WERI-Rb-1 (cell line): ENCODE measurements around the gene GNAO1.

Experiments used
- DNase-seq: peaks from one replicate; pipeline ENCODE4 v3.0.0-alpha.2; 2020
- H3K27ac ChIP-seq: fragments of 250-450 bp; sonication (Bioruptor Pico); 2 replicates; pipeline ENCODE4 v1.5.1; 2020; ENCODE audit warnings: mild to moderate bottlenecking, moderate library complexity
- H3K27me3 ChIP-seq: fragments of 250-450 bp; sonication (Bioruptor Pico); 2 replicates; pipeline ENCODE4 v1.5.1; 2021; ENCODE audit warnings: mild to moderate bottlenecking, low read depth, moderate library complexity; ENCODE audit not compliant: insufficient read depth, severe bottlenecking
- H3K36me3 ChIP-seq: fragments of 250-450 bp; sonication (Bioruptor Pico); 2 replicates; pipeline ENCODE4 v1.5.1; 2020; ENCODE audit warnings: mild to moderate bottlenecking, moderate library complexity
- H3K4me3 ChIP-seq: 2 replicates; pipeline ENCODE4 v1.5.1; 2011; ENCODE audit warnings: low read depth, mild to moderate bottlenecking, control low read depth, low read length
- H3K9me3 ChIP-seq: fragments of 250-450 bp; sonication (Bioruptor Pico); 2 replicates; pipeline ENCODE4 v1.5.1; 2021; ENCODE audit warnings: mild to moderate bottlenecking, moderate library complexity; ENCODE audit not compliant: severe bottlenecking
- TF ChIP-seq, protein P1 (sequence below): IDR thresholded peaks from 2 replicates; pipeline ENCODE4 v1.5.1; 2011; ENCODE audit warnings: low read depth, mild to moderate bottlenecking, control low read depth, inconsistent platforms, low read length

Gene GNAO1

DNA sequence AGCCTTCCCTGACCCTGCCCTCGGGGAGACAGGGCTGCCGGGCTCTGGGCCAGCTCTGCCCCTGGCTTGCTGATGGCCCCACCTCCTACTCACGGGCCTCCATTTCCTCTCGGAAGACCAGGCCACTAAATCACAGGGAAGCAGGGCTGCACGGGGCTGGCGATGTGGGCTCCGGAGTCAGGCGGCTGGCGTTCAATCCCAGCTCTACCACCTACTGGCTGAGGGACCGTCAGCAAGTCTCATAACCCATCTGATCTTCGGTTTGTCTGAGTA, 120.7 kb downstream of the GNAO1 start:
- Histone ChIP-seq H3K27me3 (no peaks in the 10 kb centered on the region), H3K4me3 (no peak overlapping the region)
- TF ChIP-seq, protein P1, sequence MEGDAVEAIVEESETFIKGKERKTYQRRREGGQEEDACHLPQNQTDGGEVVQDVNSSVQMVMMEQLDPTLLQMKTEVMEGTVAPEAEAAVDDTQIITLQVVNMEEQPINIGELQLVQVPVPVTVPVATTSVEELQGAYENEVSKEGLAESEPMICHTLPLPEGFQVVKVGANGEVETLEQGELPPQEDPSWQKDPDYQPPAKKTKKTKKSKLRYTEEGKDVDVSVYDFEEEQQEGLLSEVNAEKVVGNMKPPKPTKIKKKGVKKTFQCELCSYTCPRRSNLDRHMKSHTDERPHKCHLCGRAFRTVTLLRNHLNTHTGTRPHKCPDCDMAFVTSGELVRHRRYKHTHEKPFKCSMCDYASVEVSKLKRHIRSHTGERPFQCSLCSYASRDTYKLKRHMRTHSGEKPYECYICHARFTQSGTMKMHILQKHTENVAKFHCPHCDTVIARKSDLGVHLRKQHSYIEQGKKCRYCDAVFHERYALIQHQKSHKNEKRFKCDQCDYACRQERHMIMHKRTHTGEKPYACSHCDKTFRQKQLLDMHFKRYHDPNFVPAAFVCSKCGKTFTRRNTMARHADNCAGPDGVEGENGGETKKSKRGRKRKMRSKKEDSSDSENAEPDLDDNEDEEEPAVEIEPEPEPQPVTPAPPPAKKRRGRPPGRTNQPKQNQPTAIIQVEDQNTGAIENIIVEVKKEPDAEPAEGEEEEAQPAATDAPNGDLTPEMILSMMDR, result no peak

DNA sequence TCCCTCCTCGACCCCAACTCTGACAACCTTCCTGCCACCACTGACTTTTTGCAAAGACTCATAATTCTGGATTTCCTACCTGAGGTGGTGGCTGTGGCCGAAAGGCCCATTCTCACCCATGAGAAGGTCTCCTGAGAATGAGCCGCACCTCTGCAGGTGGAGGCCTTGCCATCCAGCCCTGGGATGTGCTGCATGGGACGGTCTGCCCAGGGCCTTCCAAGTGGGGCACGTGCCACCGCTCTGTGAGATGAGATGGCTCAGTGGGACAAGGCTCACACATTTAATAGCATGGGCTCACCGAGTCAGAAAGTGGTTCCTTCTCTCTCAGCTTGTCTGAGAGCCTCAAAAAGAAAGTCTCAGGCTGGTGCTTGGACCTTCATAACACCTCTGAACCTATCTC, 121.3 kb downstream of the GNAO1 start:
- no peak overlapping the region for H3K4me3 ChIP-seq
- DNase-seq, result no peak
- H3K27me3 ChIP-seq, result no peaks in the 10 kb centered on the region
- no peak overlapping the region for H3K27ac ChIP-seq
- TF ChIP-seq, protein P1, result no peak
- no peaks in the 10 kb centered on the region for H3K9me3 ChIP-seq
- no peaks in the 10 kb centered on the region for H3K36me3 ChIP-seq

More for the DNA sequence above, 120.7 kb downstream of the GNAO1 start:
- Histone ChIP-seq H3K36me3 (no peaks in the 10 kb centered on the region), H3K27ac (no peak overlapping the region), H3K9me3 (no peaks in the 10 kb centered on the region)
- no peak for DNase-seq

DNA sequence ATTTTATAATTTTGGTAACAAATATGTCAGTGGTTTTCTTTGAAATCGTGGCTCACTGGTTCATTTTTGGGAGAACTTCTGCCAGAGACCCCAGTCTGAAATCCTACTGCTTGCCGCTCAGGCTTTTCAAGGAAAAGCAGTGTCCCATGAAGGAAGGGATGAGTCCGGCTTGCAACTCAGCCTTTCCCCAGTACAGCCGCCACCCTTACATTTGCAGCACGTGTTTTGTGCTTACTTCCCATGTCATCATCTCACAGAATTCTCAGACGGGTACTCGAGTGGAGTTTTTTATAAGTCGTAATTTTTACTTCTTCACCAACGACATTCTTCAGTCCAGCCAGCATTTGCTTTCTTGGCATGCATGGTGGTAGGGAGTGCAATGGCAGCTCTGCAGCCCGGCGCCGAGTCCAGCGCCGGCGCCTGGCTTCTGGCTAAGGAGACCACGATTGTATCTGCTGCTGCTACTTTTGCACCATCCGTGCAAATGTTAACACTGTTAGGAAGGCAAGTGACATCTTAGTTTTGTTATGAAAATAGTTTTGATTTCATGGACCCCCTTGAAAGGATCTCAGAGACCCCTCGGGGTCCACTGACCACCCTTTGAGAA, 123.1 kb downstream of the GNAO1 start:
- Histone ChIP-seq H3K9me3 (no peaks in the 10 kb centered on the region), H3K27me3 (no peaks in the 10 kb centered on the region), H3K4me3 (no peak overlapping the region), H3K27ac (no peak overlapping the region), H3K36me3 (no peaks in the 10 kb centered on the region)
- TF ChIP-seq, protein P1, result no peak
- no peak for DNase-seq

DNA sequence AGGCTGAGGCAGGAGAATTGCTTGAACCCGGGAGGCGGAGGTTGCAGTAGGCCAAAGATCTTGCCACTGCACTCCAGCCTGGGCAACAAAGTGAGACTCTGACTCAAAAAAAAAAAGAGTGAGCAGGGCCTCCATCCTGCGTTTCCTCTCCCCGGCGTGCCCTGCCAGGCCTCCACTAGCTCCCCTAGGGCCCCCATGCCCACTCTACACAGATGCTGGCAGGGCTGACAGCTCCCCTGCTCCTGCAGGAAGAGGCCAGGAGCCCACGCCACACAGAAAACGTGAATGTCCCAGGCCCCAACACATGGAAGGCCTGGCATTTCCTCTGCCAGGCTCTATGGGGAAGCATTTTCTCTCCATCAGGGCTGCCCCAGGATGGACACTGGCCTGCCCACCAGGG, 124.7 kb downstream of the GNAO1 start:
- Histone ChIP-seq H3K36me3 (no peaks in the 10 kb centered on the region; the same call in 1 of the 2 replicates), H3K4me3 (no peak overlapping the region), H3K27me3 (no peaks in the 10 kb centered on the region), H3K27ac (no peak overlapping the region), H3K9me3 (no peaks in the 10 kb centered on the region)
- TF ChIP-seq, protein P1, result no peak
- no peak for DNase-seq

DNA sequence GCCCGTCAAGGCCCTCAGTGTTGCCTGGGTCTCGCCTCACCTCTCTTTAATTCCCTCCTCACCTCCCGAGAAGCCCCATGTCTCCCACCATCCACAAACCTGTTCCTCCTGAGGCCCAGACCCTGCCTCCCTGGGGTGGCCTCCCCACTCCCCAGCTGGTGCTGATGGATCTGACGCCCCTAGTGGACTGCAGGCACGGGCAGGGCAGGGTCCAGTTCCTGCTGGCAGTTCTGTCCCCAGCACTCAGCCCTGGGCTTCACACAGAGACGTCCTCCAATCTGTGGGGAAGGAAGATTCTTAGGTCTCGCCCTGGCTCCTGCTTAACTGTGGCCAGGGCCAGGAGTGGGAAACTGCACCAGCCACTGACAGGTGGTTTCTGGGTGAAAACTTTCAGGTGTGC, 125.3 kb downstream of the GNAO1 start:
- DNase-seq, result peak; percentile 21
- Histone ChIP-seq H3K36me3 (no peaks in the 10 kb centered on the region; the same call in 1 of the 2 replicates), H3K27ac (no peak overlapping the region), H3K9me3 (no peaks in the 10 kb centered on the region), H3K27me3 (no peaks in the 10 kb centered on the region), H3K4me3 (no peak overlapping the region)
- TF ChIP-seq, protein P1, result peak; percentile 42

DNA sequence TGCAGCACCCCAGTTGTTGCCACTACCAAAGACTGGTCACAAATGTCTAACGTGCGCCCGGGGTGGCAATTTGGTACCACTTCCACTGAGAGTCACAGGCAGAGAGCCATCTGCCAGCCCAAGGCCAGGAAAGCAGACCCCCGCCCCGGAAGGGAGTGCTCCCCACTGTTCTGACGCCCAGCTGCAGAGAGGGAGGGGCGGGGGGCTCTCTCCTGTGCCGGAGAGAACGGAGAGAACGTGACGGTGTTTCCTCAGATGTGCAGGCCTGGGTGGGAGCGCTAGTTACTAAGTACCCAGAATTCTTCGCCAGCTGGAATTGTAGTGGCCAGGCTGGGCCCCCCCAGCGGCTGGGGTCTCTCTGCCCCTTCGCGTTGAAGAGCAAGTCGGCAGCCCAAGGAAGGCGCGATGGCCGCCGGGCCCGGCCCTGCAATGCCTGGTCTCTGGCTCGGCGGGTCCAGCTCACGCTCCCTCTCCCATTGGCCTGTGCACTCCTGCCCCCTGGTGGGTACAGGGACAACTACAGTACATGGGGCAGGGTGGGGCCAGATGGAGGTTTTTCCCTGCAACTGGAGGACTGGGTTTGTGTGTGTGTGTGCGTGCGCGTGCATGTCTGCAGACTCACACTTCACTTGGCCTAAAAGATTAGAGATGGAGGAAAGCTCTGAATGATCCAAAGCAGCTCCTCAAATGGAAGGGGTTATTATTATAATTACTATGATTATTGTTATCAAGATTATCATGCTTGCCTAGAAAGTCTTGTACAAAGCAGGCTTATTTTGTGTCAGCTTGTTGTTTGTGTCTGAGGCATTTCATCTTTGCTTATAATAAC, 126.9 kb downstream of the GNAO1 start:
- H3K4me3 ChIP-seq, result peak overlapping the region; percentile 26
- peak; percentile 86 for DNase-seq
- TF ChIP-seq, protein P1, result peak; percentile 93

More for the DNA sequence above, 126.9 kb downstream of the GNAO1 start:
- Histone ChIP-seq H3K27ac (no peak overlapping the region; the same call in 1 of the 2 replicates), H3K36me3 (no peaks in the 10 kb centered on the region; the same call in 1 of the 2 replicates), H3K27me3 (no peaks in the 10 kb centered on the region), H3K9me3 (no peaks in the 10 kb centered on the region)
